NCI-H345 treated with DMSO at 0.1 percent for 48 hours (cell line): ENCODE measurements around the gene CYP2F1.

Experiments used
- DNase-seq: peaks from one replicate; lab custom pipeline; 2025; ENCODE audit not compliant: unreplicated experiment; lab: John Stamatoyannopoulos, UW

CYP2F1 gene

GRCh38 chr19:41175801-41176777 is 61.9 kb downstream of the CYP2F1 start:
- no peak for DNase-seq
